ENCODE data around the gene ARID5B. TPM values are rescaled to one million over a fixed set of nuclear protein-coding genes. Genes with fewer than 3 reads are reported as not detected.

ARID5B gene
- polyA plus RNA-seq, 3 donors, result 1.00 to 2.5 (median 1.5) TPM

DNA sequence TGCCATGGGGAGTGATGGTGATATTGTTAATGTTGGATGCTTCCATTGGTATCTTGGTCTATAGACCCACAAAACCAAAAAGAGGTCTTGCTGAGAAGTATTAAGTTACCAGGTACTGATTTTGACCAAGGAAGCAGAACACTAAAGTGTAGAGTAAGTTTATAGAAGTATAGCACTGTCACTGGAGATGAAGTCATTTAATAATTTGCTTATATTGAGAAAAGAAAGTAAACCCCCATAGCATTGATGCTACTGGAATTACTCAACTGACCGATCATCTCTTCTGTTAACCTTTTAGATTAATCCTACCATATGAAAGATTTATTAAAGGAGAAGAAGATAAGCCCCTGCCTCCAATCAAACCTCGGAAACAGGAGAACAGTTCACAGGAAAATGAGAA is 183.9 kb downstream of the ARID5B start:
- no peak for TF ChIP-seq CTCF (IDR thresholded peaks at IDR 0.05)
- no peak for DNase-seq
- Histone ChIP-seq H3K36me3 (replicated peaks in 1 of 2; ENCODE audit: control insufficient read depth in 1 of 2, insufficient read depth in 2 of 2, low read length in 2 of 2) (peaks cover 4 to 29% of the 10 kb centered on the region in 2 donors), H3K9ac (ENCODE audit: insufficient read depth, low read length, poor library complexity, severe bottlenecking) (no peak overlapping the region), H3K27ac (ENCODE audit: low read depth in 1 of 2, low read length in 2 of 2) (no peak overlapping the region), H3K4me1 (ENCODE audit: control insufficient read depth in 1 of 2, insufficient read depth in 2 of 2, low read length in 2 of 2) (peaks cover 27 to 34% of the 10 kb centered on the region in 2 donors), H3K4me2 (replicated peaks; ENCODE audit: extremely low read depth, low read length, poor library complexity, severe bottlenecking) (no peak overlapping the region), H3K4me3 (replicated peaks in 1 of 3; ENCODE audit: low read depth in 2 of 3, low read length in 3 of 3) (no peak overlapping the region), H2AFZ (ENCODE audit: insufficient read depth, low read depth, low read length, poor library complexity, severe bottlenecking) (no peak overlapping the region), H3K79me2 (ENCODE audit: insufficient read depth, low read length) (no peaks in the 10 kb centered on the region), H3K27me3 (ENCODE audit: control insufficient read depth in 2 of 2, insufficient read depth in 2 of 2, low read length in 2 of 2) (no peaks in the 10 kb centered on the region), H4K20me1 (ENCODE audit: insufficient read depth, low read length) (no peaks in the 10 kb centered on the region), H3K9me3 (replicated peaks in 1 of 2; ENCODE audit: control insufficient read depth in 1 of 2, insufficient read depth in 1 of 2, low read length in 2 of 2) (no peaks in the 10 kb centered on the region)
- Mint-ChIP-seq H3K4me3 (no peak overlapping the region), H3K27me3 (ENCODE audit: low read depth in 3 of 3) (no peaks in the 10 kb centered on the region), H3K9me3 (peaks cover 0 to 4% (median 0%) of the 10 kb centered on the region in 7 donors), H3K4me1 (peaks cover 34% of the 10 kb centered on the region), H3K27ac (peak overlapping the region in 2 of 7 donors; percentile 21 to 73), H3K36me3 (peaks cover 29 to 31% of the 10 kb centered on the region in 2 donors)
- WGBS (ENCODE audit: insufficient coverage), result no CpG with 5 or more reads among the region's 2 CpGs
- intact Hi-C loops (cut with micrococcal nuclease), result no loop called here

GRCh38 chr10:62085821-62086220 is 184.3 kb downstream of the ARID5B start:
- H3K36me3 Mint-ChIP-seq, result peaks cover 33 to 35% of the 10 kb centered on the region in 2 donors

More at GRCh38 chr10:62085821-62086220, 184.3 kb downstream of the ARID5B start:
- 100% methylated on average over 1 of the region's 2 CpGs for WGBS (ENCODE audit: insufficient coverage)
- H3K4me3 ChIP-seq (replicated peaks in 1 of 3; ENCODE audit: low read depth in 2 of 3, low read length in 3 of 3), result no peak overlapping the region
- H3K4me3 Mint-ChIP-seq, result no peak overlapping the region
- peaks cover 27 to 33% of the 10 kb centered on the region in 2 donors for H3K4me1 ChIP-seq (ENCODE audit: control insufficient read depth in 1 of 2, insufficient read depth in 2 of 2, low read length in 2 of 2)
- DNase-seq, result no peak
- no peaks in the 10 kb centered on the region for H3K9me3 ChIP-seq (replicated peaks in 1 of 2; ENCODE audit: control insufficient read depth in 1 of 2, insufficient read depth in 1 of 2, low read length in 2 of 2)
- peaks cover 0 to 4% (median 0%) of the 10 kb centered on the region in 7 donors for H3K9me3 Mint-ChIP-seq
- peaks cover 5 to 33% of the 10 kb centered on the region in 2 donors for H3K36me3 ChIP-seq (replicated peaks in 1 of 2; ENCODE audit: control insufficient read depth in 1 of 2, insufficient read depth in 2 of 2, low read length in 2 of 2)
- intact Hi-C loops (cut with micrococcal nuclease), result no loop called here
- no peaks in the 10 kb centered on the region for H3K27me3 ChIP-seq (ENCODE audit: control insufficient read depth in 2 of 2, insufficient read depth in 2 of 2, low read length in 2 of 2)
- H3K27ac Mint-ChIP-seq, result peak overlapping the region in 2 of 7 donors; percentile 21 to 73
- H4K20me1 ChIP-seq (ENCODE audit: insufficient read depth, low read length), result no peaks in the 10 kb centered on the region
- H3K4me2 ChIP-seq (replicated peaks; ENCODE audit: extremely low read depth, low read length, poor library complexity, severe bottlenecking), result no peak overlapping the region
- no peak overlapping the region for H2AFZ ChIP-seq (ENCODE audit: insufficient read depth, low read depth, low read length, poor library complexity, severe bottlenecking)
- H3K9ac ChIP-seq (ENCODE audit: insufficient read depth, low read length, poor library complexity, severe bottlenecking), result no peak overlapping the region
- TF ChIP-seq CTCF (IDR thresholded peaks at IDR 0.05), result no peak
- H3K27me3 Mint-ChIP-seq (ENCODE audit: low read depth in 3 of 3), result no peaks in the 10 kb centered on the region
- H3K79me2 ChIP-seq (ENCODE audit: insufficient read depth, low read length), result no peaks in the 10 kb centered on the region
- H3K27ac ChIP-seq (ENCODE audit: low read depth in 1 of 2, low read length in 2 of 2), result no peak overlapping the region
- H3K4me1 Mint-ChIP-seq, result peaks cover 34% of the 10 kb centered on the region
